Left forelimb (tissue), 1 donor: ENCODE data around the gene CYP2U1.
"Not testable (repeated sequence)": the region's sequence is repeated elsewhere in the genome, so short reads cannot be mapped to it uniquely, and the experiment has no call there.

Source experiments
- DNase-seq: peaks from one replicate; pipeline ENCODE4 v3.0.0-alpha.2; 2018; ENCODE audit warnings: low spot score

Gene CYP2U1

DNA sequence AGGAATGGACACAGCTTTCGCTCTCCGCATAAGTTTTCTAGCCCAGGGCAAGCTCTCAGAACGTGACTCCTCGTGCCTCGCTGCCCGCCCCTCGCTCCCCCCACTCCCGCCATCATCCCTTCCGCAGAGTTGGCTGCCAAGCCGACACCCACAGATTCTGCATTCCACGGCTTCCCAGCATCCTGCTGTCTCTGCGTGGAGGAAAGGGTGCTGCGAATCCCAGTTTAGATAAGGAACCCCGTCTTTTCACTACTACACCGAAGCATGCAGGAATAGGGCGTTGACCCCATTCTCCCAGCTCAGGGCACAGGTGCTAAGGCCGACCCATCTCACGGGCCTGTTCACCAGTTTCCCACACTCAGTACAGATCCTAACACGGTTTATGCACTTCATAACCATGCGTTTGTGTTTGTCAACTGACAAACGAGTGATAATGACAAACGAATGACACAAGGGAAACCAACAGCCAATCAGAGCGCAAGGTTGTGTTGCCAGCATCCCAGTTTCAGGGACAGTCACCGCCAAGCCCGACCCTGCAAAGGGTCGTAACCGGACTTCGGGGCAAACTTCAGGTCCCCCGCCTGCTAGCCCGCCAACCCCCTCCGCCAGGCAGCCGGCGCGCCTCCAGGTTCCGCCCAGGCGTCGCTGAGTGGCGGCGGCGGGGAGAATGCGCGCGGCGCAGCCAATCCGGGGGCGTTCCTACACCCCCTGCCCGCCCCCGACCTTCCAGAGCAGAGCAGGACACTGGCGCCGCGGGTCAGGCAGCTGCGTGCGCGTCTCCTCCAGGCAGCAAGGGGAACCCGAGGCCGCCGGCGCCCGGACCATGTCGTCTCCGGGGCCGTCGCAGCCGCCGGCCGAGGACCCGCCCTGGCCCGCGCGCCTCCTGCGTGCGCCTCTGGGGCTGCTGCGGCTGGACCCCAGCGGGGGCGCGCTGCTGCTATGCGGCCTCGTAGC is at the start of gene CYP2U1:
TSS of gene CYP2U1 (plus strand) at position 729 of the 954 bp plus-strand sequence. CDS start at position 824, 95 bp downstream.
- peak; percentile 90 for DNase-seq

DNA sequence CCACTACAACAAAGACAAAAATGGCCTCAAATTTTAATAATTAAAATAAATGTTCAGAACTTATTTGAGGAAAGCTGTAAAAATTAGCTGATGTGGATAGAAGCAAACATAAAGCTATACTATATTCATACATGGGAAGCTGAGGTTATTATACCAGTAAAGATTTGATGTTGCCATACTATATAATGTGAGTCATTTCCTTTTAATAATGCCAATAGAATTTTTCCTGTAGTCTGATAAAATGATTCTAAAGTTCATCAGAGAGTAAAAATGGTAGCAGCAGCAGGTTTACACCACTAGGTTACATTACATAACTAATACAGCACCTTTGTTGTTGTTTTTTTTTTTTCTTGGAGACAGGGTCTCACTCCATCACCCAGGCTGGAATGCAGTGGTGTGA is 45.5 kb upstream of the CYP2U1 start:
- no peak for DNase-seq

DNA sequence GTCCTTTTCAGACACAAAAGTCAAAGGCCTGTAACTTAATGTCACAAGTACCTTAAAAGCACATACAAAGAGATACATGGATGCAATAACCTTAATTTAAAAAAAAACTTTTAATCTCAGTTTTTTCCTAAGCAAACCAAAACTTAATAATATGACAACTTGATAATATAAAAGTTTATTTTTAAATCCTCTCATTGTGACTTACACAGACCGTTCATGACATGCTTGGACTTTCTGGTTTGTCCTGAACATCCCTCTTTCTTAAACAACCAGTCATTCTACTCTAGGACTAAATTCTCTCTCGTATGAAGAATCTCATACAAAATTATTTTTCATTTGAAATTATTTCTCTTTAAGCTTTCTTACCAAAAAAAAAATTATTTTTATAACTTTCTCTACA is 43.1 kb upstream of the CYP2U1 start:
- DNase-seq, result no peak

DNA sequence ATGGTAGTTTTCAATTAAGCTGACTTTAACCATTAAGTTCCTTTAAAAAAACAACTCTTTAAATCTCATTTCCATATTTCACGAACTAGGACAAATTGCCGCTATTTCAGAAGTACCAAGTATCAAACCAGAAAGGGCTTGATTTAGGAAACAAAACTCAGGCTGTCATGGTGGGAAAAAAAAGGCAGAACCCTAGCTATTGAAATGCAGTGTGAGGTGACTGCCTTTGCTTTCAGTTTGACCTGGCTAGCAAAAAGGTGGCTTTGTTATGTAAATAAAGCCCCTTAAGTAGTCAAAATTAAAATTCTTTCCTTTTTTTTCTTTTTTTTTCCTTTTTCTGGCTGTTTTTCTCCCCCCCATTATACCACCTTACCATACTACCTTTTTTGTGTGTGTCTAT is 40.6 kb upstream of the CYP2U1 start:
- no peak for DNase-seq

DNA sequence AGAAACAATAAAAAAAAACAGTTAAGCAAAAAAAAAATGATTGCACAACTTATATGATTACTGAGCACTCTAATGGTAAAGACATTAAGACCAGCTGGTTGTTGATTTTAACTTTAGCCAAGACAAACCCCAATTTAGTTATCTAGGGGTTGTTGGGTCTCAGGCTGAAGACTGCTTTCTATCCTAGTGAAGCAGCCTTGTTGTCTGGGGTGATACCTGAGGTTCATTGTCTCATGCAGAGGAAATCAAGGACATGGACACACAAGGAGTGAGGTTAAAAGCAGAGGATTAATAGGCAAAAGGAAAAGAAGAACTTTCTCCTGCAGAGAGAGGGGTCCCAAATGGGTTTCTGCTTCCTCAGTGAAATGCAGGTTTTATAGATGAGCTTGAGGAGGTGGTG is 40.0 kb upstream of the CYP2U1 start:
- DNase-seq, result no peak

DNA sequence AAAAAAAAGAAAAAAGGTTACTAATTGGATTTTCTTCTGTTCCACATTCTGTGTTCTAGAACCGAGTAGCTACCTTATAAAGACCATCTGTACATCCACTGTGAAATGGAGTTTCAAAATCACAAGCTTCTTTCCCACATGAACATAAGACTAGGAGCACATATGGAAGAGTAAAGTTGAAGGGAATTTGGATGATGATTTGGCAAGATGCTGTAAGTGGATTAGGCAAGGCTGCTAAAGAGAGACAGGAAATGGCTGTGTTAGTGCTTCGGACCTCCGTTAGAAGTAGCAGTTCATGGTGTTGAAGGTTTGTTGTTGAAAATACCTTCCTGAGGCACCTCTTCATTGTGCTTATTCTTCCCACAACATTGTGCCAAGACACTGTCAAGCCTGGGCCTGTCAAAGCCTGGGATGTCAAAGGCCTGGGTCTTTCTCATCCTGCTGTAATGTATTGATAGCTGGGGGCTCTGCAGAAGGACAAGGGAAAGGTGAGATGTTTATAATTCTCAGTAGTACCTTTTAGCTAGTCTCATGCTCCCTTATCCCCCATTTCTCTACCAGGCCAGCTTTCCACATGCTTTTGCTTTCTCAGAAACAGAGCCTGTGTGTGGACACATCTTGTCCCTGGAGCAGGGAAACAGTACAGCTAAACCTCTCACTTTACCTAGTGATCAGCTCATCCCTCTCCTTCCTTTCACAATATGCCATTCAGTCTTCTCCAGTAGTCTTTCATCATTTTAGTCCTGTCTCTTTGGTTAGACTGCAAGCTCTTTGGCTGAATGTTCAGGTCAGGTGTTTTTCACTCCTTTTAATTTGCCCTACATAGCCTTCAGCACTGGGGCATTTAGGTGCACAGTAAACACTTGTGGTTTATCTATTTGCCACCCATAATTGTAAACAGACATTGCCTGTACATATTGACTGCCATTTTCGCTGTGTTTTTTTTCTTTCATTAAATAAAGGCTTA is 37.9 kb upstream of the CYP2U1 start:
- DNase-seq, result no peak

DNA sequence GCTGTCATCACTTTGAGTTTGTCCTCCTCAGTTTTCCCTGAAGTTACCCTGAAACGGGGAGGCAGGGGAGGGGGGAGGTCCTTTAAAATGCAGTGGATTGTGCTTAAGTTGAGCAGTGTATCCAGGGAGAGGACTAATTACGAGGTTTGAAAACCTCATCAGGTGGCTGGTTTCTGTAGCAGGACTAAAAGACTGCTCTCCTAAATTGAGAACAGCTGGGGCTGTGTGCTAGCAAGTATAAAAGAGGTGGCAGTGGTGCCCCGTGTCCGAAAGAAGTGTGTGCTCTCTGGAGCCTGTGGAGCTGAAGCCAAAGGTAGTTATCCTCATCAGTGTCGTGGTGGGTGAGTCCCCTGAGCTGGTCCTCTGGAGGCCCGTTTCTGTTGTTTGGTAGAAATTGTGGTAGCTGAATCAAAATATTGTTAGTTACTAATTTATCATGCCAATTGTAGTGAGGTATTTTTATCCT is 37.2 kb upstream of the CYP2U1 start:
- DNase-seq, result no peak

DNA sequence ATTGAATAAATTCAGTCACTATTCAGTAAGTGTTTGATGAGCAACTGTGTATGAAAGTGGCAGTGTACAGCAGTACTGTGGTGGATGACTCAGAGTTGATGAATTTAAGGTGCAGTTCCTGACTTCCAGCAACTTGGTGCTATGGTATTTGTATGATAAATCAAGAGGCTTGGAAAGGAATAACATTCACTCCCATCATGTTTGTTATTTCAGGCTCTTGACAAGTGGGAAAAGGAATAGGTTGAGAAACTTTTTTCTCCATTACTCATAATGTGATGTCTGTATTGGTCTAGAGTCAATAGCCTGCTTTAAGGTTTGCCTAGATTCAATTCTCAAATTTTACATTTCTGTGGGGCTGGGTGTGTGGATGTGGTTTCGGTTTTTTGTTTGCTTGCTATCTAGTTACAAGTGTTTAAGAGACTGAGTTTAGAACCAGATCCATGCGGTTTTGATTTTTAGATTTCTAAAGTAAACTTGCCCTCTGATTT is 35.1 kb upstream of the CYP2U1 start:
- no peak for DNase-seq

DNA sequence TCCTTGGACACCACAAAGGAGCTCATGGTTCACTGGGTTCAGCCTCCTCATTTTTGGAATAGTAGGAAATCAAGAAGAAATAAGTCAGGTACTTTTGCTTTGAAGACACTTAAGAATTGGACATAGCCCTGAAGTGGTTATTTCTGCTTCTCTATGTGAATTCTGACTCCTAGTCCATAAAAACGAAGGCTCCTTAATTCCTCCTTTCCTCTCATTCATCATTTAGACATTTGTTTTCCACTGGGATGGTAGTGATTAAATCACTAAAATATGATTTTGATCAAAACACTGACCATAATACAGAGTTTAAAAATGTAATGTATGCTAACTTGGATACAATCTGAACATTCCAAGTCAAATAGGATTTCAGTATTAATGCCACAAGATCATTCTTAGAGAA is 34.7 kb upstream of the CYP2U1 start:
- DNase-seq, result no peak

DNA sequence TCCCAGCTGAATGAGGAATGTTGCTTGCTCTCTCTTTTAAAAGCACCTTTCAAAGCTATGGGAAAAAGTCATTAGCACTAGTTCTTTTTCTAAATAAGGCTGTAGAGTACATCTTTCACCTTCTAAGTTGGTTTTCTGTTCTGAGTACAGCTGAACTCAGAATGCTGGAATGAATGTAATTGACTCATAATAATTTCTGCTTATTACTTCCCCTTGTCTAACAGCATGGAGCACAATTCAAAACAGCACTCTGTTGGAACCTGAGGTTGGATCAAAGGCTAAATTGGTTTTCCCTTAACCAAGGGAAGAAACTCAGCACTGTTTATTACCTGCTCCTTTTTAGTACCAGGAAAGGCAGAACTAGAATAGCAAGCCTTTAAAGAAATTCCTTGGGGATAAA is 33.5 kb upstream of the CYP2U1 start:
- no peak for DNase-seq

DNA sequence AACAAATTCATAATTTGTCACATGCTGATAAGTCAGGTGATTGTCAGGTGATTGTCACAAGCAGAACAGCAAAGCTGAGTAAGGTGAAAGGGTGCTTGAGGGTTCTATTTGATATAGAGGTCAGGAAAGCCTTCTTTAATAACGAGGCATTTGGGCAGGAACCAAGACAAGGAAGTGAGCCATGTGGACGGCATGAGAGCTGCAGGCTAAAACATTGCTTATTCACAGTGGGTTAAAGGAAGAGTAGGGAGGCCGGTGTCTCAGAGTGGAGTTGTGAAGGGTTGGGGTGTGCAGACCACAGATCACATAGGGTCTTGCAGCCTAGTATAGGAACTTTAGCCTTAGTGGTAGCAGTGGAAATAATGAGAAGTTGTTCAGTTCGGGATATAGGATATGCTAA is 31.3 kb upstream of the CYP2U1 start:
- no peak for DNase-seq

DNA sequence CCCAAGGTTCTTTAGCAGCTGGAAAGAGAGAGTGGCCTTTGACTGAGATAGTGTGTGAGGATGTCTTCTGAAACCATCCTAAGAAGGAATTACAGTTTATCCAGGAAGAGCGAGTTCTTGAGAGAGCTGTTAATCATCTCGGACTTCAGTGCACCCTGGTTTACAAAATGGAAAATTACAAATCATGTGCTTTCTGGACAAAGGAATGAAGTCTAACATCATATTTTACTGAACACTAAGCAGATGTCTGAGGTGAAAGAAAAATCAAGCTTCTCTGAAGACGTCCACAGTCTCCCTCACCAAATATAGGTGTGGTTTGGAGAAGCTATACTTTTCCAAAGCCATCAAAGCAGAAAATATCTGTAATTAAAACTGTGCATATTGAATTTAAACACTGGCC is 30.8 kb upstream of the CYP2U1 start:
- no peak for DNase-seq

DNA sequence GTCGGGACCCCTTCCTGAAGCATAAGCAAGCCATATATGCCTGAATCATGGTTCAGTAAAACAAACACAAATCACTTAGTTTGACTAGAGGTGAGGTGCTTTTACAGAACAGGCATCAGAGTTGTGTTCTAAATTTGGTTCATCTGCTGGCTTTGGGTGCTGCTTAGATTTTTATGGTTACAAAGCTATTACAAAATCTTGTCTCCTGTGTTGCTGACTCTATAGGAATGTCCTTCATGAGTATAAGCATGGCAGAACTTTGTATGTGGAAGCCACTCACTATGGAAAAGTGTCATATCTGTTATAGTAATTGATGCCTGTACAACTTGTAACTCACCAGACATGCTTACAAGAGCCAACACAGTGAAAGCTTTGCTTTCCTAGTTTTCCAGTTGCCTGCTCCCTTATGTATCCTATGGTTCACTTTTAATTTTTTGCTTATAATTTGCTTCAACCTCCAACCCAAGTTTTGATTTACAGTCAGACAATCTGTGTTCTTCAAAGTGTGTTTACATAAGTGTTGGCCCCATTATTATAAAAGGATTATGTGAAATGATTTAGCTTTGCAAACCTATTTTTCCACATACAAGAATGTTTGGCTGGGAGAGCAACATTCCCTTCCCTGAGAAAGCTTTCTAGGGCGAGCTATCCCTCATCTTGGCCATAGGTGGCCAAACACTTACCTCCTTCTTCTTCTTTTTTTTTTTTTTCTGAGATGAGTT is 30.0 kb upstream of the CYP2U1 start:
- DNase-seq, result no peak

DNA sequence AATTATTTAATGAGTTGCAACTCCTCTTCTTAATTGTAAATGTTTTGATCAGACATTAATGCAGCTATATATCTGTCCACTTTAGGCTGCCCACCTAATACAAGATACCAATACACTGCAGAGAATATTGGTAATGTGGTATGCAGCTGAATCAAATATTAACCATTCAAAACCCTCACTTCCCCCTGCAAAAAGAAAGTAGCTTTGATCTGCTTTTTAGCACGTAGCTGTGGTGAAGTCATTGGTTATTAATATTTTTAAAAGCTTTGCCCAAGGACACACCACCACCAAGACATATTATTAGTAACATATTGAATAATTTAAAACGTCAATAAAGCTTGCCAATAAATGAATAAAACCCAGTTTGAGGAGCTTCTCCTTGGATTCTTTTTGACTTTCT is 28.6 kb upstream of the CYP2U1 start:
- DNase-seq, result no peak

DNA sequence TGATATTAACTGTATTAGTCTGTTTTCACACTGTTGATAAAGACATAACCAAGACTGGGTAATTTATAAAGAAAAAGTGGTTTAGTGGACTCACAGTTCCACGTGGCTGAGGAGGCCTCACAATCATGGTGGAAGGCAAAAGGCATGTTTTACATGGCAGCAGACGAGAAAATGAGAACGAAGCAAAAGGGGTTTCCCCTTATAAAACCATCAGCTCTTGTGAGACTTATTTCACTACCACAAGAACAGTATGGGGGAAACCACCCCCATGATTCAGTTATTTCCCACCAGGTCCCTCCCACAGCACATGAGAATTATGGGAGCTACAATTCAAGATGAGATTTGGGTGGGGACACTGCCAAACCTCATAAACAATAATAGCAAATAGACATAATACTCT is 26.3 kb upstream of the CYP2U1 start:
- not testable (repeated sequence) for DNase-seq

DNA sequence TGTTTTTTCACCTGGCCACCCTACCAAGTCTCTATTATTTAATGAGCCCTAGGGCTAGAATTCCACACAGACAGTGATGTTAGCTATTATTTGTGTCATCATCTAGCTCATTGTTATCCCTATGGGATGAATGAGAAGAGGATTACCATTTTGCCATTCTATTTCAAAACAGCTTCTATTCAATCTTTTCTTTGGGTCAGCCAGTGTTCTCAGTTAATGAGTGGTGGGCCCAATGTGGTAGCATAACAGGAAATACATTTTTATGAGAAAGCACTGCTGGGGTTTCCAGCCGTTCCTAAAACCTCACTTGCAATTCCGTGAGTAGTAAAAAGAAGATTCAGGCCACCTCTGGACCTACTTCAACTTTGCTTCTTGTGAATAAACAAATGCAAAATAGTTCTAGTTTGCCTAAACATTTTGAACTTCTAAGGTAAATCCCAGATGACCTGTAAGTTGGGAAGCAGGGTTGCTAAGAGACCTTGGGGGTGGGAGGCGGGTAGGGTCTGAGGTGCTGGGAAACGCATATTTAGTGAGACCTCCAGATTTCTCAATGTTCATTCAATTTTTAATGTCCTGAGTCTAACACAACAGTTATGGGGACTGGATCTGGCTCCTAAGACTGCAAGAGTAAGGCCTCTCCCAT is 24.8 kb upstream of the CYP2U1 start:
- no peak for DNase-seq

DNA sequence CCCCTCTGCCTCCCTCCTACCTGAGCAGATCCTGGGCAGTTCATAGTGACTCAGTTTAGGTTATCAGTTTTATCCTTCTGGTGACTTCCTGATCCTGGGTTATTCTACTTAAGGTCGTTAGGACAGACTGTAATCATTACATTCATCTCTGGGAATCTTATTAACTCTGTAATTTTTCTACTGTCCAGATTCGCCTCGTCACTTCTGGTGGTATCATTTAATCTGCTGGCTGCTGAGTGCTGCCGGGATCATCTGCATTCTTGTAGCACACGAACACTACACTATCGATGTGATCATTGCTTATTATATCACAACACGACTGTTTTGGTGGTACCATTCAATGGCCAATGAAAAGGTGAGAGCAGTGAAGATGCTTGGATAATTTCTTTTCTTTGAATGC is 23.0 kb upstream of the CYP2U1 start:
- no peak for DNase-seq

DNA sequence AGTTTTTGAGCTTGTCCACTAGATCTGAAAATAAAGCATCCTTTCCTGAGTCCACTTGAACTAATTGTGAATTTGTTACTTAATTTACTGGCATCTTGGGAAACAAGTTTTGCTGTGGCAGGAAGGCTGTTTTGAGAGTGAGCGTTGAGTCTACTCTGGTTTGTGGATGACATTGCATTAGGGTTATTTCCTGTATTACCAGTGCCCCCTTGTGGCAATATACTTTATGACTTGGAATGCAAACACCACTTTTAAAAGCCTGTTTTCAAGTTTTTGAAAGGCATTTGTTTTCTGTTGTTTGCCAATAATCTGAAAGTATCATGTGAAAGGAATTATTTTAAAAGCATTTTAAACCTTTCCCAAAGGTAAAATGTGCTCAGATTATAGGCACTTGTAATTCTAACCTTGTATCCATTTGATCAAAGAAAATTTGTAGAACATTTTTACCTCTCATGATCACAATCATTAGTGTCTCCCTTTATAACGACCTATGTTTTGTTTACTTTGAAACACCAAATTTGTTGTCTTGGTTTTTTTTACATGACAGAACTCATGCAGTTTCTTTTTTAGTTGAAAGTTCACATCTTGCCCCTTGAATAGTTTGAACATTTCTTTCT is 18.0 kb upstream of the CYP2U1 start:
- no peak for DNase-seq

DNA sequence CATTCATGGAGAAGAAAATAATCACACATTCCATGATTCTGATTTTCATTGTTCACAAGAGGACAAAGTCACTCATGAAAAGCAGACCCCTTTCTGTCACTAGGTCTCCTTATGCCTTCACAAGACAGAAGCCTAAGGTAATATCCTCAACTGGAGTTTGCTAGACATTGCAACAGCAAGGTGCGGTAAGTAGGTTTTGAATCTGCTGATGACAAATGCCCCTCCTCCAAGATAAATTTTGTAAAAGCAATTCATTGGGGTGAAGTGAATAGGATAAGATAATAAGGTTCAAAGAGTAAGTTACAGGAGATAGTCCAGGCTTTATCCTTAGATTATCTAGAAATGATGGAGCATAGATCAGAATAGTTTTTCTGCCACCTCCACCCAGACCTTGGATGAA is 16.1 kb upstream of the CYP2U1 start:
- no peak for DNase-seq

DNA sequence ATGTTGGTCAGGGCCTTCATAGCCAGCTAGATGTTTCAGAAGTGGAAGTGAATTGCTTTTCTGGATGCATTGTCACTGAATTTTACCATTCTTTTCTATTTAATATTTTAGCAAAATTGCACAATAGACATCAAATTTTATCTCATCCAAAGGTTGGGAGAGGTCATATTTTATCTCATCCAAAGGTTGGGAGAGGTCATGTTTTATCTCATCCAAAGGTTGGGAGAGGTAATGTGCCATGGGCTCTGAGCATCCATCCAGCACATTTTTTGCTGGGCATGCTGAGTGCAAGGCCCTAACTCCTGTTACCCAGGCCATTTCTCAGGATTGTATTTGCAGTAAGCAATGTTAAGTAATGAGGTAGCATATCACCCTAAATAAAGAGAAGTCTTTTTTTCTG is 14.7 kb upstream of the CYP2U1 start:
- no peak for DNase-seq

DNA sequence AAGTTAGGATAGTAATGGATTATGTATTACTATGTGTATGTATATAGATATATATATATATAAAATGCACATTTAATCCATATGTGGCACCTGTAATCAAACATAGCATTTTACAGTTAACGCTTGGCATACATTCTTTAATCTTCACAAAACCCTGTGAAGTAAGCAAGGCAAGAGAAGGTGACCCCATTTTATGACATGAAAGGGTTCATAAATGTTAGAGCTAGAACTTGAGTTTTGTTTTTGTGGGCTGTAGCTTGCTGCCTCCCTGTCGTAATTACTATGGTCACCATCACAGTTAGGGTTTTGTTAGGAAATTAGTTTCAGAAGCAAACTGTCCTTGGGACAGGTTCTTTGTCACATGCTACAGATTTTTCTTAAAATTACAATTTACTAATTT is 13.8 kb upstream of the CYP2U1 start:
- no peak for DNase-seq
